ENCODE data around the gene CBFA2T2. TPM values are rescaled to one million over a fixed set of nuclear protein-coding genes. Genes with fewer than 3 reads are reported as not detected.

Gene CBFA2T2
- total and polyA plus RNA-seq, 4 experiments from 2014 or later = 16.5 to 43.4 (median 33.6) TPM

DNA sequence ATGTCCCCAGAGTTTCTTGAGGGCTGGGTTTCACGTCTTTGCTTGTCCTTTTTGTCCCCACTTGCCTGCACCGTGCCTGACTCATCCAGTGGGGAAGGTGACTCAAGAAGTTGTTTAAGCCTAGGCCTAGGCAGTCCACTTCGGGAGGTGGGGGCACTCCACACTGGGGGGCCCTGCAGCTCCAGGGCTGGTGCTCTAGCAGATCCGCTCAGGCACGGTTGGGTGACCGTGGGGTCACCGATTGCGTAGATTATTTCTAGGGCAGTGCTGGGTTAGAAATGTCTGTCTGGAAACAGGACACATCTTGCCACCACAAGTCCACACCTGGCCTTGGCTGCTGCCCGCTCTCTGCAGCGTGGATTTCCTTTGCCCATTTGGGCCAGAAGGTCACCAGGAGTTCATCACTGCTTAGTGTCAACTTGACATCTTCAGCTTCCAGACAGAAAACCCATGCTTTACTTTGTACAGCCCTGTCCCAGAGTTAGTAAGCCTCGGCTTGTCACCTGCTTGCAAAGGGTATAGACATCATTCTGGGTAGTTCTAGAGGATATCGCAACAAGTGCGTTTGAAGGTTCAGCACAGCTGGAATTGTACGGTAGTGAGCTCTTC lies 158.6 kb downstream of the CBFA2T2 start:
- Mint-ChIP-seq H3K4me3 (no peak overlapping the region), H3K27ac (peak overlapping the region in 1 of 7 donors; percentile 37), H3K36me3 (peaks cover 11 to 21% of the 10 kb centered on the region in 2 donors), H3K4me1 (peaks cover 13 to 39% (median 14%) of the 10 kb centered on the region in 4 donors), H3K9me3 (no peaks in the 10 kb centered on the region), H3K27me3 (no peaks in the 10 kb centered on the region)
- peaks cover 16% of the 10 kb centered on the region for H3K36me3 ChIP-seq (ENCODE audit: insufficient read depth, low read length)
- CTCF ChIA-PET (ENCODE audit: partially characterized antibody) = interaction anchor here (1.3 to 2.6 kb wide), 2 partner anchors 15 to 20 kb away, joined by 3 to 9 read pairs; no protein-coding TSS in a partner anchor
- H3K9me3 ChIP-seq (ENCODE audit: control insufficient read depth in 1 of 2, low read length in 2 of 2) = no peaks in the 10 kb centered on the region
- H3K27me3 ChIP-seq (ENCODE audit: insufficient read depth, low read length) = no peaks in the 10 kb centered on the region
- H3K4me3 ChIP-seq (ENCODE audit: low read length in 2 of 2) = no peak overlapping the region
- no peak for DNase-seq
- POLR2A ChIA-PET (ENCODE audit: partially characterized antibody) = interaction anchor here (1.7 to 1.8 kb wide), 2 partner anchors 15 to 159 kb away, joined by 4 read pairs; partner anchors contain the start of gene CBFA2T2
- intact Hi-C loops (cut with micrococcal nuclease) = no loop called here
- H3K4me1 ChIP-seq (ENCODE audit: insufficient read depth, low read length) = peaks cover 12% of the 10 kb centered on the region
- H3K27ac ChIP-seq (ENCODE audit: low read depth, low read length) = no peak overlapping the region

DNA sequence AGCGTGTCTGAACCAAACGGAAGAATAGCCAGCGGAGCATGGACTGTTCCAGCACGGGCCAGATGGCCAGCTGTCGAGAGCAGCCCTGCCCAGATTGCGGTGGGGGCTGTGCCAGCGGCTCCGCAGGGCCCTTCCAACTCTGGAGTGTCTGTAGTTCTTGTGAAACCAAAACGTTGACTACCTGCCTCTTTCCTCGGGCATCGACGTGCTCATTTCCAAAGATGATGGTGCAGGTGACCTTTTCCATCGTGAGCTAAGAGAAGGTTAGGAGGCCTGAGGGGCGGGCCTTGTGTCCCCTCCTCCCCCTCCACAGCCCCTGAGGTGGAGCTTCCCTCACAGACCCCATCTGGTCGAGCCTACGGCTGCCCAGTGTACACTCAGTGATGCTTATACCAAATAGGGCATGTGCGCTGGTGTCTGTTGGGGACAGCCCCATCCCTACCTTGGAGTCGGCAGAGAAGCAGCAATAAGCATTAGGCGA lies 159.3 kb downstream of the CBFA2T2 start:
- ChIA-PET POLR2A (ENCODE audit: partially characterized antibody) (interaction anchor here (0.6 kb wide), 1 partner anchor 21 kb away, joined by 3 read pairs; no protein-coding TSS in a partner anchor), CTCF (ENCODE audit: partially characterized antibody) (interaction anchor here (1.3 to 2.6 kb wide), 2 partner anchors 14 to 19 kb away, joined by 3 to 9 read pairs; no protein-coding TSS in a partner anchor)
- Histone ChIP-seq H3K36me3 (ENCODE audit: insufficient read depth, low read length) (peaks cover 12% of the 10 kb centered on the region), H3K9me3 (ENCODE audit: control insufficient read depth in 1 of 2, low read length in 2 of 2) (no peaks in the 10 kb centered on the region), H3K4me1 (ENCODE audit: insufficient read depth, low read length) (peaks cover 12% of the 10 kb centered on the region), H3K4me3 (ENCODE audit: low read length in 2 of 2) (no peak overlapping the region), H3K27ac (ENCODE audit: low read depth, low read length) (no peak overlapping the region), H3K27me3 (ENCODE audit: insufficient read depth, low read length) (no peaks in the 10 kb centered on the region)
- intact Hi-C loops (cut with micrococcal nuclease) = no loop called here
- no peak for DNase-seq
- peaks cover 11 to 17% of the 10 kb centered on the region in 2 donors for H3K36me3 Mint-ChIP-seq
- H3K4me1 Mint-ChIP-seq = peaks cover 13 to 39% (median 14%) of the 10 kb centered on the region in 4 donors
- H3K4me3 Mint-ChIP-seq = no peak overlapping the region
- no peaks in the 10 kb centered on the region for H3K9me3 Mint-ChIP-seq
- H3K27ac Mint-ChIP-seq = peak overlapping the region in 2 of 7 donors; percentile 22 to 70
- no peaks in the 10 kb centered on the region for H3K27me3 Mint-ChIP-seq

DNA sequence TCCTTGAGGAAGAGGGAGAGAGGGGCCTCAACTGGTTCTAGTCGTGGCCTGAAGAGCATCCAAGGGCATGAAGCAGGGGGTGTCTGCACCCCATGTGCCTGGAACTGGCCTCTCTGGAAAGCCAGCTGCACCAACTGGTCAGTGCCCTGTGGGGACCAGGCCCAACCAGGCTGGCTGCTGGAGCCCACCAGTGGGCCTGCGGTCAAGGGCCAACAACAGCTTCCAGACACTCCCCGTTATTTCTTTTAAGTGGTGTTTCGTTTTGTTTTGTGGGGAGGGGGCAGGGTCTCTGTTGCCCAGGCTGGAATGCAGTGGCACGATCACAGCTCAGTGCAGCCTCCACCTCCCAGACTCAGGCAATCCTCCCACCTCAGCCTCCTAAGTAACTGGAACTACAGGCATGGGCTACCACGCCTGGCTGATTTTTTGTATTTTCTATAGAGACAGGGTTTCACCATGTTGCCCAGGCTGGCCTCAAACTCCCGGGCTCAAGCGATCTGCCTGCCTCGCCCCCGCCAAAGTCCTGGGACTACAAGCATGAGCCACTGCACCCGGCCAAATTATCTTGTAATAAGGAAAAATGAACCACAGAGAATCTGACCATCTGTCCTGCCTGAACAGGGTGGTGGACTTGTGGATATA lies 160.3 kb downstream of the CBFA2T2 start:
- intact Hi-C loops (cut with micrococcal nuclease) = no loop called here
- no peak for DNase-seq
- Mint-ChIP-seq H3K27me3 (no peaks in the 10 kb centered on the region), H3K27ac (peak overlapping the region in 2 of 7 donors; percentile 24 to 53), H3K4me1 (peaks cover 13 to 39% (median 14%) of the 10 kb centered on the region in 4 donors), H3K36me3 (peaks cover 5 to 9% of the 10 kb centered on the region in 2 donors), H3K4me3 (no peak overlapping the region), H3K9me3 (no peaks in the 10 kb centered on the region)
- peaks cover 3% of the 10 kb centered on the region for H3K36me3 ChIP-seq (ENCODE audit: insufficient read depth, low read length)
- H3K9me3 ChIP-seq (ENCODE audit: control insufficient read depth in 1 of 2, low read length in 2 of 2) = no peaks in the 10 kb centered on the region
- H3K4me3 ChIP-seq (ENCODE audit: low read length in 2 of 2) = no peak overlapping the region
- H3K27me3 ChIP-seq (ENCODE audit: insufficient read depth, low read length) = no peaks in the 10 kb centered on the region
- H3K27ac ChIP-seq (ENCODE audit: low read depth, low read length) = no peak overlapping the region
- ChIA-PET POLR2A (ENCODE audit: partially characterized antibody) (interaction anchor here (2.5 kb wide), 1 partner anchor 14 kb away, joined by 15 read pairs; no protein-coding TSS in a partner anchor), CTCF (ENCODE audit: partially characterized antibody) (interaction anchor here (0.7 to 6.7 kb wide), 4 partner anchors 9 to 193 kb away, joined by 3 to 60 read pairs (median 8); partner anchors contain the start of genes ACTL10 and C20orf144)
- H3K4me1 ChIP-seq (ENCODE audit: insufficient read depth, low read length) = peaks cover 12% of the 10 kb centered on the region

DNA sequence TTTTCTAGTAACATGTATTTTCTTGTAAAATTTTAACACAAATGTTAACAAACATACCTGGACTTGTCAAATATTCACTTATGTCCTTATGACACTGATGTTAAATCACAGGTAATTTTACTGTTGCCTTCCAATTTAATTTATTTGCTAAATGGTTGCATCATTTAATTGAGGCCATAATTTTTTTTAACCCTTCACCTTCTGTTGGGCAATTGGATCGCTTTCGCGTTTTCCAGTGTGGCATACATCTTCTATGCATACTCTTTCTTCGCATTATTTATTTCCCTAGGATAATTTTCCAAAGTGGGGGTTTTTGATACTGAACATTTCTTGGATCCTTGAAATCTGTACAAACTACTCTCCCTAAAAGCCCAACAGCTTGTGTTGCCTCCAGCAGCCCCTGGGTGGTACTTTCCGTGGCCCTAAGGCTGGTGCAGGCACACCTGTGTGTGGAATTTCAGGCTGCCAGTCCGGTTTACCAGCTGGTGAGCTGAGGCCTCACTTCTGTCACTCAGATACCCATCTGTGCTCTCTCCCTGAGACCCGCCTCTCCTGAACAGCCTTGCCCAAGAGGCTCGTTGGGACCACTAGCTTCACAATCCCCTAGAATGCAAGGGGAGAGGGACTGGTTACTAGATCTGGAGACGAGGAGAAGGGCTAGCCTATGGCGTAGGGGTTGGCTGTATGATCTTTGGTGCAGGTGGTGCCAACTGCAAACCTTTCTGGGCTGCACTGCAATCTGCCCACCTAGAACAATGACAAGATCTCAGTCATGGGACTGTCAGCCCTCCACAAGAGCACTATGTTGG lies 161.1 kb downstream of the CBFA2T2 start:
- Mint-ChIP-seq H3K9me3 (no peaks in the 10 kb centered on the region), H3K27ac (peak overlapping the region in 3 of 7 donors; percentile 24 to 69 (median 31)), H3K36me3 (peaks cover 0 to 2% of the 10 kb centered on the region in 2 donors), H3K4me1 (peaks cover 13 to 34% (median 13%) of the 10 kb centered on the region in 4 donors), H3K4me3 (no peak overlapping the region), H3K27me3 (no peaks in the 10 kb centered on the region)
- Histone ChIP-seq H3K27ac (ENCODE audit: low read depth, low read length) (no peak overlapping the region), H3K9me3 (ENCODE audit: control insufficient read depth in 1 of 2, low read length in 2 of 2) (no peaks in the 10 kb centered on the region), H3K4me1 (ENCODE audit: insufficient read depth, low read length) (peaks cover 12% of the 10 kb centered on the region), H3K4me3 (ENCODE audit: low read length in 2 of 2) (no peak overlapping the region), H3K36me3 (ENCODE audit: insufficient read depth, low read length) (no peaks in the 10 kb centered on the region), H3K27me3 (ENCODE audit: insufficient read depth, low read length) (no peaks in the 10 kb centered on the region)
- ChIA-PET POLR2A (ENCODE audit: partially characterized antibody) (interaction anchor here (1.6 to 2.5 kb wide), 2 partner anchors 13 to 15 kb away, joined by 5 to 15 read pairs; partner anchors contain the start of gene ACTL10), CTCF (ENCODE audit: partially characterized antibody) (interaction anchor here (0.6 to 6.7 kb wide), 5 partner anchors 10 to 830 kb away, joined by 3 to 60 read pairs (median 3); partner anchors contain the start of genes ACTL10 and C20orf144)
- no peak for DNase-seq
- intact Hi-C loops (cut with micrococcal nuclease) = no loop called here

DNA sequence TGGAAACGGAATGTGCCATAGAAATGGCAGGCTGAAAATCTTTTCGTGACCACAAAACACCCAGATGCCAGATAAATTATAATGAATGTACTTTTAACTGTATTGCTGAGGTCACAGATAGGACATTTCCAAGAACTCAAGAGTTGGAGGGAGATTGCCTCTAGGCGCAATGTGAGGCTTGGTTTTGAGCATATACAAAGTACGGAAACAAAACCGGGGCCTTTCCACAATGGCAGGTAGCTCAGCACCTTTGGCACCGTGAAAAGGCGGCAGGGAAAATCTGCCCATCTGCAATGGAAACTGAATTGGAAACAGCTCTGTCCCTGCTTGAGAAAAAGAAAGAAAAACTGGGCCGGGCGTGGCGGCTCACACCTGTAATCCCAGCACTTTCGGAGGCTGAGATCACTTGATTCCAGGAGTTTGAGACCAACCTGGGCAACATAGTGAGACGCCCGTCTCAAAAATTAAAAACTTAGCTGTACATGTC lies 161.7 kb downstream of the CBFA2T2 start:
- Mint-ChIP-seq H3K4me3 (no peak overlapping the region), H3K36me3 (no peaks in the 10 kb centered on the region), H3K27ac (peak overlapping the region in 1 of 7 donors; percentile 69), H3K9me3 (no peaks in the 10 kb centered on the region), H3K4me1 (peaks cover 13 to 31% (median 13%) of the 10 kb centered on the region in 4 donors), H3K27me3 (no peaks in the 10 kb centered on the region)
- ChIA-PET POLR2A (ENCODE audit: partially characterized antibody) (interaction anchor here (0.6 to 2.5 kb wide), 3 partner anchors 12 to 72 kb away, joined by 3 to 15 read pairs (median 5); partner anchors contain the start of gene ACTL10), CTCF (ENCODE audit: partially characterized antibody) (interaction anchor here (0.6 to 6.7 kb wide), 4 partner anchors 15 to 831 kb away, joined by 3 to 60 read pairs (median 4); partner anchors contain the start of genes ACTL10 and C20orf144)
- Histone ChIP-seq H3K27me3 (ENCODE audit: insufficient read depth, low read length) (no peaks in the 10 kb centered on the region), H3K27ac (ENCODE audit: low read depth, low read length) (no peak overlapping the region), H3K4me1 (ENCODE audit: insufficient read depth, low read length) (peaks cover 12% of the 10 kb centered on the region), H3K4me3 (ENCODE audit: low read length in 2 of 2) (no peak overlapping the region), H3K9me3 (ENCODE audit: control insufficient read depth in 1 of 2, low read length in 2 of 2) (no peaks in the 10 kb centered on the region), H3K36me3 (ENCODE audit: insufficient read depth, low read length) (no peaks in the 10 kb centered on the region)
- DNase-seq = no peak
- intact Hi-C loops (cut with micrococcal nuclease) = loop anchor here (2.0 kb wide), 1 partner anchor 15 kb away; the partner anchor contains the start of gene ACTL10

DNA sequence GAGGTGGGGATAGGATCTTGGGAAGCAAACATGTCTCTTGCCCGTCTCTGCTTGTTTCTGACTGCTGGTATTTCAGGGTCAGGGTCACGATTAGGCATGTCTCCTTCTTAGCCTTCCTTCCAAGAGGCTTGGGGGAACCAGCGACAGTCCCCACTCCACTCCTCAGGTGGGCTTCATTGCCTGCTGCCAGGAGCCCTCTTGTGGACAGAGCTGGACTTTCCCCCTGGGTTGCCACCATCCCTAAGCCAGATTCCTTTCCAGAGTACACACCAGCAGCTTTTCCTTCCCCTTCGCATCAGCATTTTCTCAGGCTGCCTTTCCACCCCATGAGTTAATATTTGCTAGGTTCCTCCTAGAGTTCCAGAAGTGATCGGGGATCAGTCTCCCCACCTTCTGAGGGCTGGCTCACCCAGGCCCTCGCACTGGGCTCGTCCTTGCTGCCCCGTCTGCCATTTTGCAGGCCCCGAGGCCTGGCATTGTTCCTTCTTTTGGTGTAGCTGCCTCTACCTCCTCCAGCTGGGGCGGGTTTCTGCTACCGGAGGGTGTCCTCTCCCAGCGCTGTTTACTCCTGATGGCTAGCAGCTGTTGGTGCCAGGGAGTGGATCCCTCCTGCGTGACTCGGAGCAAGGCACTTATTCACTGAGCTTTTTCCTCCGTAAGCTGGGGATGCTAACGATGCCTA lies 163.5 kb downstream of the CBFA2T2 start:
- Histone ChIP-seq H3K36me3 (ENCODE audit: insufficient read depth, low read length) (no peaks in the 10 kb centered on the region), H3K27ac (ENCODE audit: low read depth, low read length) (no peak overlapping the region), H3K9me3 (ENCODE audit: control insufficient read depth in 1 of 2, low read length in 2 of 2) (no peaks in the 10 kb centered on the region), H3K4me3 (ENCODE audit: low read length in 2 of 2) (no peak overlapping the region), H3K27me3 (ENCODE audit: insufficient read depth, low read length) (no peaks in the 10 kb centered on the region), H3K4me1 (ENCODE audit: insufficient read depth, low read length) (no peaks in the 10 kb centered on the region)
- Mint-ChIP-seq H3K27ac (peak overlapping the region in 3 of 7 donors; percentile 56 to 75 (median 68)), H3K9me3 (no peaks in the 10 kb centered on the region), H3K4me3 (no peak overlapping the region), H3K27me3 (no peaks in the 10 kb centered on the region), H3K36me3 (no peaks in the 10 kb centered on the region), H3K4me1 (peaks cover 5 to 18% (median 9%) of the 10 kb centered on the region in 4 donors)
- intact Hi-C loops (cut with micrococcal nuclease) = loop anchor here (1.0 to 2.0 kb wide), 2 partner anchors 13 to 196 kb away; partner anchors contain the start of gene ACTL10
- ChIA-PET CTCF (ENCODE audit: partially characterized antibody) (interaction anchor here (0.6 to 6.7 kb wide), 9 partner anchors 13 to 417 kb away, joined by 3 to 60 read pairs (median 3); partner anchors contain the start of genes ACTL10 and C20orf144), POLR2A (ENCODE audit: partially characterized antibody) (interaction anchor here (0.6 to 2.5 kb wide), 5 partner anchors 10 to 164 kb away, joined by 3 to 9 read pairs (median 3); partner anchors contain the start of genes ACTL10, C20orf144 and CBFA2T2)
- peak in 2 of 5 donors; percentile 20 to 32 for DNase-seq

Data from CD4-positive, alpha-beta memory T cell (primary cell).